Measurements from ENCODE around the gene GRIK5.
A peak's percentile ranks its signal among the peaks of the same experiment; 100 is the strongest.

GRIK5 gene

GRCh38 chr19:41955521-41955920 lies 114.5 kb downstream of the GRIK5 start:
- no peak for DNase-seq (ENCODE audit: low read depth)

GRCh38 chr19:41951686-41952172 lies 118.3 kb downstream of the GRIK5 start:
- peak; percentile 46 for DNase-seq (ENCODE audit: low read depth)

All from amniotic epithelial cell (primary cell).